Choroid plexus epithelial cell (primary cell): ENCODE results near the gene RASGRF2.
A peak's percentile ranks its signal among the peaks of the same experiment; 100 is the strongest.

Source experiments
- DNase-seq: peaks from one replicate; pipeline ENCODE4 v3.0.0-alpha.2; 2010; ENCODE audit warnings: low read depth
- H3K4me3 ChIP-seq: 2 replicates; pipeline ENCODE4 v1.5.1; 2011; ENCODE audit warnings: low read depth, mild to moderate bottlenecking, control low read depth, low read length, moderate library complexity
- TF ChIP-seq, protein P1 (sequence below): conservative IDR thresholded peaks from 2 replicates; pipeline ENCODE4 v1.5.1; 2011; ENCODE audit warnings: low read depth, mild to moderate bottlenecking, control low read depth, inconsistent platforms, low read length, moderate library complexity

RASGRF2 gene

GRCh38 chr5:81192373-81192750, 232.2 kb downstream of the RASGRF2 start:
- TF ChIP-seq, protein P1, sequence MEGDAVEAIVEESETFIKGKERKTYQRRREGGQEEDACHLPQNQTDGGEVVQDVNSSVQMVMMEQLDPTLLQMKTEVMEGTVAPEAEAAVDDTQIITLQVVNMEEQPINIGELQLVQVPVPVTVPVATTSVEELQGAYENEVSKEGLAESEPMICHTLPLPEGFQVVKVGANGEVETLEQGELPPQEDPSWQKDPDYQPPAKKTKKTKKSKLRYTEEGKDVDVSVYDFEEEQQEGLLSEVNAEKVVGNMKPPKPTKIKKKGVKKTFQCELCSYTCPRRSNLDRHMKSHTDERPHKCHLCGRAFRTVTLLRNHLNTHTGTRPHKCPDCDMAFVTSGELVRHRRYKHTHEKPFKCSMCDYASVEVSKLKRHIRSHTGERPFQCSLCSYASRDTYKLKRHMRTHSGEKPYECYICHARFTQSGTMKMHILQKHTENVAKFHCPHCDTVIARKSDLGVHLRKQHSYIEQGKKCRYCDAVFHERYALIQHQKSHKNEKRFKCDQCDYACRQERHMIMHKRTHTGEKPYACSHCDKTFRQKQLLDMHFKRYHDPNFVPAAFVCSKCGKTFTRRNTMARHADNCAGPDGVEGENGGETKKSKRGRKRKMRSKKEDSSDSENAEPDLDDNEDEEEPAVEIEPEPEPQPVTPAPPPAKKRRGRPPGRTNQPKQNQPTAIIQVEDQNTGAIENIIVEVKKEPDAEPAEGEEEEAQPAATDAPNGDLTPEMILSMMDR: no peak
- no peak overlapping the region for H3K4me3 ChIP-seq
- no peak for DNase-seq

- TF ChIP-seq, protein P1: peak; percentile 96
- peak; percentile 84 for DNase-seq
- H3K4me3 ChIP-seq: peak overlapping the region; percentile 42
Observed at GRCh38 chr5:81194633-81195334, 234.6 kb downstream of the RASGRF2 start.

DNA sequence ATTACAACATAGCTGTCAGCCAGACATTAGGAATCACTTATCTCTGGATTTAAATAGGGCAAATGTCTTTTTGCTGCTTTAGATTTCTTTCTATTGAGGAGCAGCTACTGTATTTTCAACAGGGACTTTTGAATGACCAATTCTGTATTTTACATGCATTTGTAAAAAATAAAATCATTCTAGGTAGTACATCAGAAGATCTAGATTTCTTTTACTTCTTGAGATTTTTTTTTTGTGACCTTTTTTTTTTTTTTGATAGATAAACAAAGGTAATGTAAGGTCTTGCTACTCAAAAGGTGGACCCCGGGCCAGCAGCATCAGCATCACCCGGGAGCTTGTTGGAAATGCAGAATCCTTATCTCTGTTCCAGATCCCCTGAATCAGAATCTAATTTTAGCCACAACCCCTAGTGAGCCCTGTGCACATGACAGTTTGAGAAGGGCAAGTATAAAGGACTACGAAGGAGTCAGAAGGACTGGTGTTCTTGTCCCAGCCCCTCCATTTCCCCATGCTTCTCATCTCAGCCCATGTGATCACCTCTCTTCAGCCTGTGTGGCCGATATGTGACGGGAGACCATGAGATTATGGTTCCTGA, 235.3 kb downstream of the RASGRF2 start:
- no peak overlapping the region for H3K4me3 ChIP-seq
- TF ChIP-seq, protein P1: no peak
- DNase-seq: peak; percentile 23

DNA sequence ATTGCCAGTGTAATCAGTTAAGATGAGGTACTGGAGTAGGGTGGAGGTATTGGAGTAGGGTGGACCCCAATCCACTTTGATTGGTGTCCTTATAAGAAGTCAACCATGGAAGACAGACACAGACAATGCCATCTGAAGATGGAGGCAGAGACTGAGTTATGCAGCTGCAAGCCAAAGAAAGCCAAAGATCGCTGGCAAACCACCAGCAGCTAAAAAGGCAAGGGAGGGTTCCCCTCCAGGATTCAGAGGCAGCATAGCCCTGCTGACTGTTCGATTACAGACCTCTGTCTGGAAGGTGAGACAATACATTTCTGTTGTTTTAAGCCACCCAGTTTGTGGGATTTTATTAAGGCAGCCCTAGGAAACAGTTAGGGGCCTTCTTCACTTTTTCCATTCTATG, 242.5 kb downstream of the RASGRF2 start:
- TF ChIP-seq, protein P1: no peak
- no peak overlapping the region for H3K4me3 ChIP-seq
- DNase-seq: peak; percentile 26

- no peak for DNase-seq
- TF ChIP-seq, protein P1: no peak
- H3K4me3 ChIP-seq: no peak overlapping the region
Observed at GRCh38 chr5:81203729-81204128, 243.6 kb downstream of the RASGRF2 start.

DNA sequence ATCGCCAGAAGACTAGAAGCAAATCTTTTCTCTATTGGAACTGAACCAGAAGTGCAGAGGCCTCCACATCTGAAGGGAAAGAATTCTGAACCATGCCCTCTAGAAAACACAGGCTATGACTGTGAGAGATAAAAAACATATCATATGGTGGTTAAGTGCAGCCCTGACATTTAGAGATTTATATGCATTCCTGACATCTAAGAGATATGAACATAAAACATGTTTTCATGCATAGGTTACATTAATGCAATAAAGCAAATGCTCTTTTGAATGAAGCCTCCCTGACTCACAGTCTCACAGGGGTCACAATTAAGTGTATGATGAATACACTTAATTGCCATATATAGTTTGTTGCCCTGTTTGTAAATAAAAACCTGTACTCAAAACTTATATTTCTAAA, 244.0 kb downstream of the RASGRF2 start:
- TF ChIP-seq, protein P1: no peak
- no peak overlapping the region for H3K4me3 ChIP-seq
- DNase-seq: no peak

- DNase-seq: no peak
- TF ChIP-seq, protein P1: peak; percentile 17
- H3K4me3 ChIP-seq: no peak overlapping the region
Observed at GRCh38 chr5:81205058-81205457, 244.9 kb downstream of the RASGRF2 start.
